Osteoblast (primary cell): Measurements from ENCODE around the gene ATXN7. TPM values are rescaled to one million over a fixed set of nuclear protein-coding genes. Genes with fewer than 3 reads are reported as not detected.

Experiments used
- DNase-seq: peaks from one replicate; pipeline ENCODE4 v3.0.0; 2011; ENCODE audit warnings: low spot score, mixed read lengths; ENCODE audit not compliant: insufficient read length; ENCODE audit errors: missing footprints
- H2AFZ ChIP-seq: 2 replicates; pipeline ENCODE4 v1.6.0; 2011; ENCODE audit warnings: mild to moderate bottlenecking, low read length
- H3K27ac ChIP-seq: 2 replicates; pipeline ENCODE4 v1.5.1; 2011; ENCODE audit warnings: mild to moderate bottlenecking, low read depth, low read length, moderate library complexity
- H3K27me3 ChIP-seq: 2 replicates; pipeline ENCODE4 v1.6.0; 2012; ENCODE audit warnings: mild to moderate bottlenecking, control low read depth, inconsistent platforms, low read length, moderate library complexity; ENCODE audit not compliant: insufficient read depth
- H3K36me3 ChIP-seq: 2 replicates; pipeline ENCODE4 v1.5.1; 2011; ENCODE audit warnings: mild to moderate bottlenecking, low read length, control low read depth, moderate library complexity; ENCODE audit not compliant: insufficient read depth
- H3K4me1 ChIP-seq: 2 replicates; pipeline ENCODE4 v1.5.1; 2011; ENCODE audit warnings: mild to moderate bottlenecking, low read length, control low read depth, moderate library complexity; ENCODE audit not compliant: insufficient read depth
- H3K4me2 ChIP-seq: 2 replicates; pipeline ENCODE4 v1.6.0; 2011; ENCODE audit warnings: mild to moderate bottlenecking, low read length; ENCODE audit not compliant: insufficient read depth
- H3K4me3 ChIP-seq: fragments of 200-600 bp; sonication (generic); 3 replicates; pipeline ENCODE4 v1.5.1; 2012; ENCODE audit warnings: mild to moderate bottlenecking, low read length, inconsistent platforms; ENCODE audit not compliant: insufficient read depth
- H3K79me2 ChIP-seq: 2 replicates; pipeline ENCODE4 v1.6.0; 2012; ENCODE audit warnings: mild to moderate bottlenecking, low read length, control low read depth, inconsistent platforms; ENCODE audit not compliant: insufficient read depth
- H3K9me3 ChIP-seq: 2 replicates; pipeline ENCODE4 v1.5.1; 2011; ENCODE audit warnings: low read depth, low read length, control low read depth
- H4K20me1 ChIP-seq: 2 replicates; pipeline ENCODE4 v1.6.0; 2012; ENCODE audit warnings: mild to moderate bottlenecking, low read length, control low read depth; ENCODE audit not compliant: insufficient read depth
- CTCF ChIP-seq: IDR thresholded peaks from 2 replicates; pipeline ENCODE4 v1.5.1; 2011; ENCODE audit warnings: mild to moderate bottlenecking, low read depth, low read length, moderate library complexity; ENCODE audit errors: extremely low read depth
- total RNA-seq: library from RNA; depleted of rRNA; stranded (reverse); fragments of >200 nt; gene quantifications from 2 replicates; pipeline ENCODE4 v1.2.3, GENCODE V29; 2012

The ATXN7 gene
- total RNA-seq, 1 donor, result 17.0 TPM

GRCh38 chr3:63980830-63981498 is 117.3 kb downstream of the ATXN7 start:
- Histone ChIP-seq H3K9me3 (no peaks in the 10 kb centered on the region), H4K20me1 (peaks cover 10% of the 10 kb centered on the region), H3K79me2 (peaks cover 56% of the 10 kb centered on the region), H3K4me3 (no peak overlapping the region), H3K27ac (no peak overlapping the region), H3K27me3 (no peaks in the 10 kb centered on the region), H3K4me2 (no peak overlapping the region), H3K4me1 (peaks cover 23% of the 10 kb centered on the region), H3K36me3 (peaks cover 63% of the 10 kb centered on the region), H2AFZ (no peak overlapping the region)
- no peak for TF ChIP-seq CTCF
- DNase-seq, result no peak

GRCh38 chr3:63981980-63982379 is 118.3 kb downstream of the ATXN7 start:
- Histone ChIP-seq H3K4me3 (no peak overlapping the region), H2AFZ (no peak overlapping the region), H3K4me1 (peaks cover 13% of the 10 kb centered on the region), H3K36me3 (peaks cover 69% of the 10 kb centered on the region), H3K4me2 (no peak overlapping the region), H4K20me1 (peaks cover 10% of the 10 kb centered on the region), H3K27me3 (no peaks in the 10 kb centered on the region), H3K79me2 (peaks cover 61% of the 10 kb centered on the region), H3K27ac (no peak overlapping the region), H3K9me3 (no peaks in the 10 kb centered on the region)
- no peak for DNase-seq
- TF ChIP-seq CTCF, result no peak

- H3K9me3 ChIP-seq, result no peaks in the 10 kb centered on the region
- no peaks in the 10 kb centered on the region for H3K4me1 ChIP-seq
- no peak for TF ChIP-seq CTCF
- no peak for DNase-seq
- H2AFZ ChIP-seq, result no peak overlapping the region
- H4K20me1 ChIP-seq, result peaks cover 4% of the 10 kb centered on the region
- H3K36me3 ChIP-seq, result peaks cover 91% of the 10 kb centered on the region
- peaks cover 42% of the 10 kb centered on the region for H3K79me2 ChIP-seq
- no peak overlapping the region for H3K4me3 ChIP-seq
- no peak overlapping the region for H3K4me2 ChIP-seq
- no peak overlapping the region for H3K27ac ChIP-seq
- H3K27me3 ChIP-seq, result no peaks in the 10 kb centered on the region
Observed at GRCh38 chr3:63984391-63984790, 120.7 kb downstream of the ATXN7 start.

GRCh38 chr3:63986146-63986545 is 122.5 kb downstream of the ATXN7 start:
- no peak overlapping the region for H3K4me2 ChIP-seq
- H3K9me3 ChIP-seq, result no peaks in the 10 kb centered on the region
- H3K36me3 ChIP-seq, result peaks cover 90% of the 10 kb centered on the region
- H3K4me3 ChIP-seq, result no peak overlapping the region
- H2AFZ ChIP-seq, result no peak overlapping the region
- H3K27me3 ChIP-seq, result no peaks in the 10 kb centered on the region
- peaks cover 29% of the 10 kb centered on the region for H3K79me2 ChIP-seq
- no peak overlapping the region for H3K27ac ChIP-seq
- peaks cover 4% of the 10 kb centered on the region for H4K20me1 ChIP-seq
- no peaks in the 10 kb centered on the region for H3K4me1 ChIP-seq
- DNase-seq, result no peak
- no peak for TF ChIP-seq CTCF
